GF-D8 (cell line): Measurements from ENCODE around the gene ASH1L.
"Not testable (repeated sequence)": the region's sequence is repeated elsewhere in the genome, so short reads cannot be mapped to it uniquely, and the experiment has no call there.

Source experiments
- DNase-seq: peaks from one replicate; lab custom pipeline; 2025; lab: John Stamatoyannopoulos, UW

The ASH1L gene

GRCh38 chr1:155451199-155451598 is 111.4 kb downstream of the ASH1L start:
- DNase-seq = no peak

- DNase-seq = not testable (repeated sequence)
These were observed 120.2 kb downstream of the ASH1L start for GRCh38 chr1:155442431-155442830.

- no peak for DNase-seq
These were observed 125.2 kb downstream of the ASH1L start for GRCh38 chr1:155437405-155437804.

- not testable (repeated sequence) for DNase-seq
These were observed 128.7 kb downstream of the ASH1L start for GRCh38 chr1:155433831-155434389.

GRCh38 chr1:155433128-155433830 is 129.3 kb downstream of the ASH1L start:
- not testable (repeated sequence) for DNase-seq

- DNase-seq = no peak
These were observed 138.5 kb downstream of the ASH1L start for GRCh38 chr1:155424091-155424490.

- no peak for DNase-seq
These were observed 141.8 kb downstream of the ASH1L start for GRCh38 chr1:155420788-155421187.

- DNase-seq = not testable (repeated sequence)
These were observed 150.8 kb downstream of the ASH1L start for GRCh38 chr1:155411840-155412239.

GRCh38 chr1:155410931-155411330 is 151.7 kb downstream of the ASH1L start:
- DNase-seq = no peak

- DNase-seq = no peak
These were observed 165.6 kb downstream of the ASH1L start for GRCh38 chr1:155396874-155397476.

GRCh38 chr1:155392898-155393411 is 169.6 kb downstream of the ASH1L start:
- DNase-seq = no peak

GRCh38 chr1:155389826-155390225 is 172.8 kb downstream of the ASH1L start:
- DNase-seq = no peak

GRCh38 chr1:155385836-155386235 is 176.8 kb downstream of the ASH1L start:
- DNase-seq = not testable (repeated sequence)

GRCh38 chr1:155383406-155383805 is 179.2 kb downstream of the ASH1L start:
- DNase-seq = no peak

GRCh38 chr1:155379631-155380090 is 182.9 kb downstream of the ASH1L start:
- DNase-seq = no peak

GRCh38 chr1:155379180-155379579 is 183.4 kb downstream of the ASH1L start:
- DNase-seq = no peak

- no peak for DNase-seq
These were observed 202.6 kb downstream of the ASH1L start for GRCh38 chr1:155360051-155360450.

GRCh38 chr1:155352631-155353030 is 210.0 kb downstream of the ASH1L start:
- DNase-seq = no peak

- DNase-seq = no peak
These were observed 219.8 kb downstream of the ASH1L start for GRCh38 chr1:155342842-155343241.

- no peak for DNase-seq
These were observed 223.0 kb downstream of the ASH1L start for GRCh38 chr1:155339515-155340097.

GRCh38 chr1:155334962-155335361 is 227.6 kb downstream of the ASH1L start:
- DNase-seq = no peak

GRCh38 chr1:155329980-155330598 is 232.5 kb downstream of the ASH1L start:
- no peak for DNase-seq
